GM10266 (cell line): ENCODE results near the gene RPA1.

ENCODE experiments used
- DNase-seq: peaks from one replicate; pipeline ENCODE4 v3.0.0; 2012; ENCODE audit errors: extremely low spot score
- TF ChIP-seq, protein P1 (sequence below): IDR thresholded peaks from 2 replicates; pipeline ENCODE4 v1.5.1; 2012; ENCODE audit warnings: mild to moderate bottlenecking, low read depth; ENCODE audit not compliant: control insufficient read depth, insufficient read depth; ENCODE audit errors: missing control alignments

RPA1 gene

DNA sequence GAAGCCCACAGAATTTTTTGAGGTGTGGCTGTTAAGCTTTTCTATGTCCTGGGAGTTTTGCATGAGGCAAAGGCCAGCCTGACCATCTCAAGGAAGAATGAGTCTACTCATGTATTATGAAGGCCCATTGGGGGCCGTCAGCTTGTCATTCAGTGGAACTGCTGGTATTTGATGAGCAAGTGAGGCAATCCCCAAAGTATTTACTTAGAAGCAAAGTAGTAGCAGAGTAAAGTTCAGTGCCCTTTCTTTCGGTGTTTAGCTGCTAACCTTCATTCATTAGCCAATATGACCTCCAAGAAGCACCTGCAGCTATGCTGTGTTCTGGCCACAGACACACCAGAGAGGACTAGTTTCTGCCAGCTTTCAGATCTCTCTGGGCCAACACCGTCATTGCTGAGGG is 80.2 kb downstream of the RPA1 start:
- no peak for DNase-seq
- TF ChIP-seq, protein P1, sequence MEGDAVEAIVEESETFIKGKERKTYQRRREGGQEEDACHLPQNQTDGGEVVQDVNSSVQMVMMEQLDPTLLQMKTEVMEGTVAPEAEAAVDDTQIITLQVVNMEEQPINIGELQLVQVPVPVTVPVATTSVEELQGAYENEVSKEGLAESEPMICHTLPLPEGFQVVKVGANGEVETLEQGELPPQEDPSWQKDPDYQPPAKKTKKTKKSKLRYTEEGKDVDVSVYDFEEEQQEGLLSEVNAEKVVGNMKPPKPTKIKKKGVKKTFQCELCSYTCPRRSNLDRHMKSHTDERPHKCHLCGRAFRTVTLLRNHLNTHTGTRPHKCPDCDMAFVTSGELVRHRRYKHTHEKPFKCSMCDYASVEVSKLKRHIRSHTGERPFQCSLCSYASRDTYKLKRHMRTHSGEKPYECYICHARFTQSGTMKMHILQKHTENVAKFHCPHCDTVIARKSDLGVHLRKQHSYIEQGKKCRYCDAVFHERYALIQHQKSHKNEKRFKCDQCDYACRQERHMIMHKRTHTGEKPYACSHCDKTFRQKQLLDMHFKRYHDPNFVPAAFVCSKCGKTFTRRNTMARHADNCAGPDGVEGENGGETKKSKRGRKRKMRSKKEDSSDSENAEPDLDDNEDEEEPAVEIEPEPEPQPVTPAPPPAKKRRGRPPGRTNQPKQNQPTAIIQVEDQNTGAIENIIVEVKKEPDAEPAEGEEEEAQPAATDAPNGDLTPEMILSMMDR = no peak

- TF ChIP-seq, protein P1 = no peak
- no peak for DNase-seq
Measured at GRCh38 chr17:1912146-1912545, 82.3 kb downstream of the RPA1 start.

- TF ChIP-seq, protein P1 = no peak
- DNase-seq = no peak
Measured at GRCh38 chr17:1913702-1914101, 83.9 kb downstream of the RPA1 start.

- no peak for DNase-seq
- TF ChIP-seq, protein P1 = no peak
Measured at GRCh38 chr17:1914661-1915083, 84.9 kb downstream of the RPA1 start.

DNA sequence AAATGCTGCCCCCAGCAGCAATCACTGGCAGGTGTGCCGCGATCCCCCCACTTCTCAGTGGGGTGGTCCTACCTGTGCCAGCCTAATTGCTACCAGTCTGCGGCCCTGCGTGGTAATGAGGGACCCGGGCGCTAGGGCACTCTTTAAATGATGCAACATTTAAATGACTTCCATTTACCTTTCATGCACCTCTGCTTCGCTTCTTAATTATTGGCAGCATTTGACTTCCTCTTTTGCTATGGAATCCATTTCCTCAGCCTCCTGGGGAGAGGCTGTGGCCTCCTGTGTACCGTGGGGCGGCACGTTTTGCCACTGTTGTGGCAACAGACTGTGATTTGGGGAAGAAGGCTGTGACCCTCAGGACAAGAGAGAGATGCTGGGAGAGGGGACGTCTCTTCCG is 86.1 kb downstream of the RPA1 start:
- DNase-seq = no peak
- TF ChIP-seq, protein P1 = no peak

DNA sequence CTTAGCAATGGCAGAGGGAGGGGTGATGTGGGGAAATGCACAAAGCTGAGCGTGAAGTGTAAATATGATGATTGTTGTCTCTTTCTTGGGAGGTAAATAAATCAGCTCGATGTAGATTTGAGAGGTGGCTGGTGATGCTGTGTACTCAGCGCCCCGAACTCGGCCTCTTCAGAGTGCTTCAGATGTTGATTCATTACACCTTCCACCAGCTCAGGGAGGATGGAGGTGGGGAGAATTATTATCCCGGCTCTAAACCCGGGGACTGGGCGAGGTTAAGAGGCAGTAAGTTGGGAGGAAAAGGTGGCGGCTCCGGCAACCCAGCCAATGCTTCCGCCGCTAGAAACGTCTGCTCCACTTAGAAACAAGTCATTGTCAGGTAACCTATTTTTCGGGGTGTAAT is 86.5 kb downstream of the RPA1 start:
- no peak for DNase-seq
- TF ChIP-seq, protein P1 = no peak

- TF ChIP-seq, protein P1 = no peak
- DNase-seq = no peak
Measured at GRCh38 chr17:1916963-1917715, 87.3 kb downstream of the RPA1 start.
